NT2/D1 (cell line): ENCODE data around the gene ADH6.

Experiments used
- DNase-seq: peaks from one replicate; pipeline ENCODE4 v3.0.0-alpha.2; 2011; ENCODE audit warnings: low read depth, low spot score
- H3K27me3 ChIP-seq: 2 replicates; pipeline ENCODE4 v1.6.0; 2011; ENCODE audit warnings: mild to moderate bottlenecking; ENCODE audit not compliant: insufficient read length, insufficient read depth
- H3K36me3 ChIP-seq: 2 replicates; pipeline ENCODE4 v1.6.1; 2011; ENCODE audit warnings: mild to moderate bottlenecking, low read length, mixed read lengths; ENCODE audit not compliant: insufficient read depth, insufficient read length
- H3K4me1 ChIP-seq: 2 replicates; pipeline ENCODE4 v1.5.1; 2011; ENCODE audit not compliant: insufficient read depth, insufficient read length
- H3K4me3 ChIP-seq: 2 replicates; pipeline ENCODE4 v1.5.1; 2011; ENCODE audit warnings: low read depth; ENCODE audit not compliant: insufficient read length
- H3K9ac ChIP-seq: 2 replicates; pipeline ENCODE4 v1.6.0; 2011; ENCODE audit warnings: low read depth; ENCODE audit not compliant: insufficient read length
- H3K9me3 ChIP-seq: 2 replicates; pipeline ENCODE4 v1.5.1; 2011; ENCODE audit warnings: mild to moderate bottlenecking, low read length; ENCODE audit not compliant: insufficient read depth
- SUZ12 ChIP-seq: IDR thresholded peaks from 2 replicates; pipeline ENCODE4 v1.6.1; 2011; ENCODE audit not compliant: insufficient read length, insufficient read depth; ENCODE audit errors: extremely low read depth
- YY1 ChIP-seq: IDR thresholded peaks from 2 replicates; pipeline ENCODE4 v1.6.1; 2011; ENCODE audit not compliant: insufficient read length, insufficient read depth
- ZNF274 ChIP-seq: IDR thresholded peaks from 2 replicates; pipeline ENCODE4 v1.6.1; 2011; ENCODE audit warnings: mild to moderate bottlenecking, low read depth, low read length

The ADH6 gene

GRCh38 chr4:99186029-99186428 lies 33.0 kb downstream of the ADH6 start:
- H3K4me3 ChIP-seq = no peak overlapping the region
- H3K9me3 ChIP-seq = no peaks in the 10 kb centered on the region
- DNase-seq = no peak
- no peaks in the 10 kb centered on the region for H3K27me3 ChIP-seq
- H3K36me3 ChIP-seq = no peaks in the 10 kb centered on the region
- no peaks in the 10 kb centered on the region for H3K4me1 ChIP-seq
- H3K9ac ChIP-seq = no peak overlapping the region
- no peak for TF ChIP-seq YY1
- TF ChIP-seq SUZ12 = no peak
- no peak for TF ChIP-seq ZNF274

- DNase-seq = no peak
- Histone ChIP-seq H3K27me3 (no peaks in the 10 kb centered on the region), H3K4me3 (no peak overlapping the region), H3K9ac (no peak overlapping the region), H3K9me3 (no peaks in the 10 kb centered on the region), H3K36me3 (no peaks in the 10 kb centered on the region), H3K4me1 (no peaks in the 10 kb centered on the region)
- TF ChIP-seq ZNF274 (no peak), YY1 (no peak), SUZ12 (no peak)
Observed at GRCh38 chr4:99185581-99185980, 33.5 kb downstream of the ADH6 start.

GRCh38 chr4:99180382-99181070 lies 38.5 kb downstream of the ADH6 start:
- TF ChIP-seq SUZ12 = no peak
- TF ChIP-seq YY1 = no peak
- TF ChIP-seq ZNF274 = no peak
- Histone ChIP-seq H3K4me3 (no peak overlapping the region), H3K27me3 (no peaks in the 10 kb centered on the region), H3K4me1 (no peaks in the 10 kb centered on the region), H3K36me3 (no peaks in the 10 kb centered on the region), H3K9me3 (no peaks in the 10 kb centered on the region), H3K9ac (no peak overlapping the region)
- DNase-seq = no peak

GRCh38 chr4:99179626-99180025 lies 39.4 kb downstream of the ADH6 start:
- Histone ChIP-seq H3K9ac (no peak overlapping the region), H3K4me3 (no peak overlapping the region), H3K36me3 (no peaks in the 10 kb centered on the region), H3K27me3 (no peaks in the 10 kb centered on the region), H3K9me3 (no peaks in the 10 kb centered on the region), H3K4me1 (no peaks in the 10 kb centered on the region)
- TF ChIP-seq YY1 (no peak), ZNF274 (no peak), SUZ12 (no peak)
- no peak for DNase-seq

GRCh38 chr4:99179178-99179577 lies 39.9 kb downstream of the ADH6 start:
- DNase-seq = no peak
- no peaks in the 10 kb centered on the region for H3K9me3 ChIP-seq
- no peaks in the 10 kb centered on the region for H3K4me1 ChIP-seq
- TF ChIP-seq YY1 (no peak), SUZ12 (no peak)
- H3K9ac ChIP-seq = no peak overlapping the region
- no peaks in the 10 kb centered on the region for H3K27me3 ChIP-seq
- H3K36me3 ChIP-seq = no peaks in the 10 kb centered on the region
- no peak overlapping the region for H3K4me3 ChIP-seq

- no peak for DNase-seq
- no peak overlapping the region for H3K9ac ChIP-seq
- H3K4me3 ChIP-seq = no peak overlapping the region
- H3K9me3 ChIP-seq = no peaks in the 10 kb centered on the region
- no peaks in the 10 kb centered on the region for H3K27me3 ChIP-seq
- TF ChIP-seq ZNF274 (no peak), SUZ12 (no peak), YY1 (no peak)
- no peaks in the 10 kb centered on the region for H3K4me1 ChIP-seq
- no peaks in the 10 kb centered on the region for H3K36me3 ChIP-seq
Observed at GRCh38 chr4:99166544-99166943, 52.5 kb downstream of the ADH6 start.

- Histone ChIP-seq H3K27me3 (no peaks in the 10 kb centered on the region), H3K36me3 (no peaks in the 10 kb centered on the region), H3K9ac (no peak overlapping the region), H3K9me3 (no peaks in the 10 kb centered on the region), H3K4me3 (no peak overlapping the region), H3K4me1 (no peaks in the 10 kb centered on the region)
- TF ChIP-seq SUZ12 = no peak
- no peak for TF ChIP-seq ZNF274
- TF ChIP-seq YY1 = no peak
- DNase-seq = no peak
Observed at GRCh38 chr4:99165978-99166377, 53.1 kb downstream of the ADH6 start.
